Measurements from ENCODE around the gene CALR3.
"Not testable (repeated sequence)": the region's sequence is repeated elsewhere in the genome, so short reads cannot be mapped to it uniquely, and the experiment has no call there.

The CALR3 gene

DNA sequence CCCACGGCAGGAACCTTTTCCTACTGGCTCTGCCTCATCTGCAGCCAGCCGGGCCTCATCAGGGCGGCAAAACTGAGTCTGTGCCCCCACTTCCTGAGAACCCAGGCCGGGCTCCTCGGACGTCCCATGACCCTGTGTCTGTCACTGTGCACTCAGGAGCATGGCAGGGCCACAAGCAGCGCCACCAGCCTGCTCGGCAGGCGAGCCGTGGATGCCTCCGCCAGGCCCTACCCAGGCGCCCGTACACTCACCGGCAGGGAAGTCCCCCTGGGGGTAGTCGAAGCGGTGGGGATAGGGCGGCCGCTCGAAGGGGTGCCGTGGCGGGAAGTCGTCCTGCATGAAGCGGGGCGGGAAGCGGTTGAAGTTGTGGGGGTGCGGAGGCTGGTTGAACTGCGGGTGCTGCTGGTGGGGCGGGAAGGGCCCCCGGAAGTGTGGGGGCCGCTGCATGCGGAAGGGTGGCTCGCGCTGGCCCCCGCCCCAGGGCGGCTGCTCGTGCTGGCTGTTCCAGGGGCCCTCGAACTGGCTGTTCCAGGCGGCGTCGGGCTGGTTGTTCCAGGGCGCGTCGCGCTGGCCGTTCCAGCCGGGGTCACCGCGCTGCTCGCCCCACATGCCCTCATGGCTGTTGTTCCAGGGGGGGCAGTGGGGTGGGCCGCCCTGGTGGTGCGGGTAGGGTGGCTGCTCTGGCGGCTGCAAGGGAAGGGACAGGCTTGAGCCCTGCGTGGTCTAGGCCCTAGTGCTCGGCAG is 29.2 kb upstream of the CALR3 start:
- no peak for DNase-seq (ENCODE audit: low read depth in 2 of 2)

DNA sequence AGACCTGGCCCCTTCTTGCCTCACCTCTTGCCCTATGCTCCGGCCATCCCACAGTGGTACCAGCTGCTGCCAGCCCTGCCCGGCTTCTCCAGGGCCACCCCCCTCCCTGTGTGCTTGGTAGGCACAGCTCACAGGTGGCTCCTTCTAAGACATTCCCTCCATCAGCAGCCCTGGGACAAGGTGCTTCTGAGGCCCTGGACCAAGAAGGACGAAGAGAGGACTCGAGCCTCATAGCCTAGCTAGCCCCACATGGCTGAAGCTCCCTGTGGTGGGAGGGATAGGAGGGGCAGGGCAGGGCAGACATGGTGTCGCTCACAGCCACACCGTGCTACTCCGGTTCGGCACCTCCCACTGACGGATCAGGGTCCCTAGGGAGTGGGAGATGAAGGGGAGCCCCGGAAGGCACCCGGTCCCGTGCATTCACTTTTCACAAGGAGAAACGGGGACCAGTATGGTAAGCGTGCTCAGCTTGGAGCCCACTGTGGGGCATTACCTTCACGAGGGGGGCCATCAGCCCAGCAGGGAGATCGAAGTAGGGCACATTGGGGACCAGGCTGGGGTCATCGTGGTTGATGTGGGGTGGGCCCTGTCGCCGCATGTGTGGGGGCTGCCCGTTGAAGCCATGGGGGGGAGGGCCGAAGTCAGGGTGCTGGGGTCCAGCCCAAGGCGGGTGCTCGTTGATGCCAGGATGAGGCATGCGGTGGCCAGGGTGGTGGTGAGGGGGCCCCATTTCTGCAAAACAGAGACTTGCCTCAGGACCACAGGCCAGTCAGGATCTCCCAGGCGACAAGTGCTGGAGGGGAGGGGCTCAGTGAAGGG is 26.8 kb upstream of the CALR3 start:
- no peak for DNase-seq (ENCODE audit: low read depth in 2 of 2)

DNA sequence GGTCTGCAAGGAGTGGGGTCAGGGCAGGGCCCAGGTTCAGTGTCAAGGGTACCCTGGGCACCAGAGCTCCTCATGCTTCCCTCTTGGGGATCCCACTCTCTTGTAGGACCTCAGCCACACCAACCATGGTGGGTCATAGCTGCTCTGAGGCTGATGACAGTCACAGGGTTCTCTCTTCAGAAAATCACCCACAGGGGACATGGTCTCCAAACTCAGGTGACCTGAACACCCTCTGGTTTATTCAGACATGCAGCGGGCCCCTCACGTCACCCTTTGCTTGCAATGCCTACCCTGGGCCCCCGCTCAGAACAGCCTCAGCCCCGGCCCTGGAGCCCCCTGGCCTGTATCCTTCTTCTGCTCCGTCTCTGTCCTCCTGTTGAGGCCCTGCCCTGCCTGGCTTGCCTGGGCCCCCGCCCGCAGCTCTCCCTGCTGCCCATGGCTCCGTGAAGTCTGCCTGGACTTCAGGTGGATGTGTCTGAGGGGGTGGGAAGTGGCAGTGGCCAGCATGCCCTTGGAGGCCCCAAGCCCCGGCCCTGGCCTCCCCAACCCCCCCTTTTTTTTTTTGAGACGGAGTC is 25.8 kb upstream of the CALR3 start:
- no peak for DNase-seq (ENCODE audit: low read depth in 2 of 2)

DNA sequence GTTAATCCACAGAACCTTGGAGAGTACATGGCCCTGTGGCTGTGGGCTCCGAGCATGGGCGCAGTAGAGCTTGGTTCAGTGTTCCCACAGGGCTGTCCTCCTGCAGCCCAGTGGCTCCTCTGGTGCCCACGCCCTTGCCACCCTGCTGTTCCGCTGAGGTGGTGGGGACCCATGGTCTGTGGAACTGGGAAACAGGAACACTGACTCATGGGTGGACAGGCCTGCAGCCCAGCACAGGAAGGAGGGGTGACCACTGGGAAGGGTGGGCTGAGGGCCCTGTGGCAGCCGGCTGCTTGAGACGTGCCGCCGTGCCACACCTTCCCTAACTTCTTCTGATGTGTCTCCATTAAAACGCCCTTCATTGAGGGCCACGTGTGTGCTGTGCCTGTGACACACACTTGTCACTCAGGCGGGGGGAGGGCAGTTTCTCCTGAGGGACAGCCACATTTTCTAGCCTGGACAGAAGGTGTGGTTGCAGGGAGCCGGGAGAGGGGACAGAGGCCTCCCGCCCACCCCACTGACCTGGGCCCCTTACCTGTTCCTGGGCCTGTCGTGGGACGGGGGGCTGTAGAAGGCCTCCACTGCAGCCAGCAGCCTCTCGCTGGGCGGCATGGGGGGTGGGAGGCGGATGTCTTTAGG is 25.1 kb upstream of the CALR3 start:
- DNase-seq (ENCODE audit: low read depth in 2 of 2), result no peak

DNA sequence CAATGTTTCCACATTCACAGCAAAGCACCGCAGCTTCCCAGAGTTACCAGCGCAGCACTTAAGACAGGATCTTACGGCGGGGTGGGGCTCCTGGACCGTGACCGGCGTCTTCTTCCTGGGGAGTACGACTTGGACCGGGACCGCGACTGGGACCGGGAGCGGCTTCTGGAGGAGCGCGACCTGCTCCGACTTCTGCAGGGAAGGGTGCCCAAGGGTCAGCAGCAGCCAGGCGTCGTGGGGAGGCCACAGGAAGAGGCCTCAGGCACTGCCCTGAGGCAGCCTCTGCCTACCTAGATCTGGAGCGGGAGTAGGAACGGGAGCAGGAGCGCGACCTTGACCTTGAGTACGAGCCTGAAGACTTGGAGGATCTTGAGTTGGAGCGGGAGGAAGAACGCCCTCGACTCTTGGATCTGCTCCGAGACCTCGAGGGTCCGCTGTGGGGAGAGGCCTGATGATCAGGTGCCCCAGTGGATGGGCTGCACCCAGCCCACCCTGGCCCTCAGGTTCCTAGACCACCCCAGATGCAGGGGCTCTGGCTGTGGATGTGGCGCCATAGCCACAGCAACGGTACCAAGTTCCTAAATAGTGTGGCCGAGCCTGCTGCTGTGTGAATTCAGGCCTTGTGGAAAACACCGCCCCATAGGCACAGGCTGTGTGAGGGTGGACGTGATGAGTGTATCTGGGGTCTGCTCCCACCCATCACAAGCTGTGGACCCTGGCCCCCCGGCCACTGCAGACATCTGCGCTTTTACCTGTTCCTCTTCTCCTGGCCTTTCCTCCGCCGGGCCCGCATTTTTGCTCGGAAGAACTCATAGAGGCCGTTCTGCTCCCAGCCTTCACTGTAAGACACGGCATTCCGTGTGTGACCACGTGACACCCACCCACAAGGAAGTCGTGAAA is 24.4 kb upstream of the CALR3 start:
- DNase-seq (ENCODE audit: low read depth in 2 of 2), result no peak

DNA sequence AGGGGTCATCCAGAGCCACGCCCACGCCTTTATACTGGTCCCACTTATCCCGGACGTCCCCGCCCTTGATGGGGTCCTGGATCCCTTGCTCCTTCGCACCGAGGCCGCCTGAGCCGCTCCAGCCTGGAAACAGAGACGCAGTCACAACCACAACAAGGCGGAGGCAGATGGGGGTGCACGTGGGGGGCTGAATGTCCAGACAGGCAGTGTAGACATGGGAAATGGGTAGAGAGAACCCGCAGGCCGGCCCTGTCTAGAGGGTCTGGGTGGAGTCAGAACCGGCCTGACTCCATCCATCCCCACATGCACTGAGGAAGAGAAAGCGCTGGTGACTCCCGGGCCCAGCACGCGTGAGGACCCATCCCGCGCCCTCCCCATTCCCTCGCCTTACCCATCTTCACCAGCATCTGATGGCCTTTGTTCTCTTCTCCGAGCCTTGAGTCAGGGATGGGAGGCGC is 23.3 kb upstream of the CALR3 start:
- DNase-seq (ENCODE audit: low read depth in 2 of 2), result no peak

DNA sequence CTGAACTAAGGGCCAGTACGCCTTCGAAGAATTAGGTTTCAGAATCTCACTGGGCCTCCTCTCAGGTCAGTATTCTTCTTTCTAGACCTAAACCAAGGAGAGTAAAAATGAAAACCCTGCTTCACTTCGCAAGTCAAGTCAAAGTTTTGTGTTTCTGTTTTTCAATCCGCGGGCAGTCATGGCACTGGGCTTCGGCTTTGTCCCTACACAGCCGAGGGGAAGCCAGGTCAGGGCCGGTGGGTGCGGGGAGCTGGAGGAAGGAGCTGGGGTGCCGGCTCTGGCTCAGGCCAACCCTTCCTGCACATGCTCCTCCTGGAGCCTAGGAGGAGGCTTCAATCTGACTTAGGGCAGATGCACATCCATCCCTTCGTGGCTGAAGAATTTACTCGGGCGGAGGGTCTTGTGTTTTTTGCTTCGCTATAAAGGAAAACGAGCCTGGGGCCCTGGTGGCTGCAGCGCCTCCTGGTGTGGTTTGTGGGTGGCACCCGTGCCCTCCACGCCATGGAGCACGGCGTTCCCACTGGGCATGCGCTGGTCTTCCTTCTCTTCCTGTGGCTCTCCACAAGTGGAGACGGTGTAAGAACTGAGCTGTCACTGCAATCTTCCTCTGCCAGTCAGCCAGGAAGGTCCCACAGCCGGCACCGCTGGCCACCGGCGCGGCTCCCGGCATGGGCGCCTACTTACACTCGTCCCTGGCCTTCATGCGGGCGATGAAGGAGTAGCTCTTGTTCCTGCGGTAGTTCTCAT is 22.7 kb upstream of the CALR3 start:
- DNase-seq (ENCODE audit: low read depth in 2 of 2), result no peak

DNA sequence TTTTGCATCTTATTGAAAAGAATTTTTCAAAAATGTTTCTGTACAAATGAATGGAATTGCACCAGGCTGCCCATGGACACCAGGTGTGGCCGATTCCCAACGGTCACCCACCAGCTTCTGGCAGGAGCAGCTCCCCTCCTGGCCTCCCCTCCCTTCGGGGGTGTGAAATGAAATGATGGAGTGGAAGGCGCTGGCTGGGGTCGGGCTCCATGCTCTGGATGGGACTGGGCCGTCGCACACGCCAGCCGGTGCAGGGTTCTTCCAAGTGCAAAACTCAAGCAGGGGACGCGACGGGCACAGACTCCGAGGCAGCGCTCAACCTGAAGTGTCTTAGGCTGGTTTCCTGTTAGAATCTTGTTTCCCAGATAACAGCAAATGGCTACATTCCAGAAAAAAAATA is 22.1 kb upstream of the CALR3 start:
- no peak for DNase-seq (ENCODE audit: low read depth in 2 of 2)

DNA sequence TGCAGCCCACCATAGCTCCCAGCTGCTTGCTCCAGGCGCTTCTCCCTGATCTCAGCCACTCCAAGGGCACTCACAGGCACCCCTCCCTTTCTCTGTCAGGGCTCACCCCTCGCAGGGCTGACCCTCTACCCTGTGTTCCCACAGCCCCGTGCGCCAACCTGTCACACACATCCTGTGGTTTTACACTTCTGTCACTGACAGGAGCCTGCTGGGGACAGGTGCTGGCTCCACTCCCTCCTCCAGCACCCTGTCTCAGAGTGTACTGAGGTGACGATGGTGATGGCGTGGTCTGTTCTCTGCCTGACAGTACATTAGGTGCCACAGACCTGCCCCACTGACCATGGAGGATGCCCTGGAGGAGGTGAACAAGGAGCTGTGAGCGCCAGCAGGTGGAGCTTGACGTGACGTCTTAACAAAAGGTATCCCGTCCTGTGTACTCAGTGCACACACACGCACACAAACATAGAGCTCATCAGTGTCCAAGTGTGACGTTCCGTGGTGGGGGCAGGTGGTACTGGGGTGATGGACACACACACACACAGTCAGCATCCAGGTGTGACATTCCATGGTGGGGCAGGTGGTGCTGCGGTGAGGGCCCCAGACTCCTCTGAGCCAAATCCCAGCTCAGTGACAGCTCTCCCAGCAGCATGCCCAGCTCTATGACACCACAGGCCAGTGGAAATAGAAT is 21.1 kb upstream of the CALR3 start:
- DNase-seq (ENCODE audit: low read depth in 2 of 2), result no peak

DNA sequence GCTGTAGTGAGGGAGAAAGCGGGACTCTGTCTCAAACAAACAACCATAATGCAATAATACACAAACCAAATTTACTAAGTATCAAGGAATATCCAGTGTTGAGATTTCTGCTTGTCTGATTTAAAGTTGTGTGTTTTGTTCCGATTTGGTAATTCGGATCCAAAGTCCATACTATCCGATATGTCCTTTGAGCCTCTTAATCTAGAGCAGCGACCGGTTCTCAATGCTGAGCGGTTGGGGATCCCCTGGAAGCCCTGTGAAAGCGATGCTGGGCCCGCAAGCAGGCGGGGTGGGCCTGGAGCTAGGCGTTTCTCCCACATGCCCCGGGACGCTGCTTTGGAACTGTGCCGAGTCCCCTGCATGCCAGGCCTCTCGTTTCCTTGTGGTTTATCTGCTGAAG is 20.4 kb upstream of the CALR3 start:
- no peak for DNase-seq (ENCODE audit: low read depth in 2 of 2)

DNA sequence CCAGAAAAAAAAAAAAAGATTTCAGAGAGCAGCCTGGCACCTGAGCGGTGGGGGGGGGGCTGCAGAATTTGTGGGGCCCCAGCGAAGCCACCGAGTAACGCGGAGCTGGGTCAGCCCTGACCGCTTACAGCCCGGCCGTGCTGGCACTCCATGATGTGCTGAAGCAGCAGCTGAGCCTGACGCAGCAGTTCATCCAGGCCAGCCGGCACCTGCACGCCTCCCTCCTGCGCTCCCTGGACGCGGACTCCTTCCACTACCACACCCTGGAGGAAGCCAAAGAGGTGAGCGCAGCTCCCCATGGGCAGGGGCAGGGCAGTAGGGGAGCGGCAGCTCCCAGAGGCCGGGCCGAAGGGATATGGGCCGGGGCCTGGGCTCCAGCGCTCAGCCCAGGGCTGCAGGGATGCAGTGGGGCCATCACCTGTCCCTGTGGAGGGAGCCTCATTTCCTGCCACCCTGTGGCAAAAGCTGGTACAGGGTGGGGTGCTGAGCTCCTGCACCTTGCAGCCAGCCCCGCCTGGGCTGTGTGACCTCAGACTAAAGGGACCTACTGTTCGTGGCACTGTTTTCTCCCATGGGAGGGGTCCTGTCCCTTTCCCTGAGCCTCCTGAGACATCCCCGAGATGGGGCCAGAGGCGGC is 18.5 kb upstream of the CALR3 start:
- no peak for DNase-seq (ENCODE audit: low read depth in 2 of 2)

DNA sequence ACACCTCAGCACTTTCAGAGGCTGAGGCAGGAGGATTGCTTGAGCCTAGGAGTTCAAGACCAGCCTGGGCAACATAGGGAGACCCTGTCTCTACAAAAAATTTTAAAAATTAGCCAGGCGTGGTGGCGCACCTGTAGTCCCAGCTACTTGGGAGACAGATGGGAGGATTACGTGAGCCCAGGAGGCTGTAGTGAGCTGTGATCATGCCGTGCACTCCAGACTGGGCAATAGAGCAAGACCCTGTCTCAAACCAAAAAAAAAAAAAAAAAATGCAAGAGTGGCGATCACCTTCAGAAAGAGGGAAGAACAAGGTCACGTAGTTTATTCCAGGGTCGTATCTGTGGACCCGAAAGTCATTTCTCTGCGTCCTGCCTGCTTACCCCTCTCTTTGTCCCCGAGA is 16.6 kb upstream of the CALR3 start:
- not testable (repeated sequence) for DNase-seq (ENCODE audit: low read depth in 2 of 2)

DNA sequence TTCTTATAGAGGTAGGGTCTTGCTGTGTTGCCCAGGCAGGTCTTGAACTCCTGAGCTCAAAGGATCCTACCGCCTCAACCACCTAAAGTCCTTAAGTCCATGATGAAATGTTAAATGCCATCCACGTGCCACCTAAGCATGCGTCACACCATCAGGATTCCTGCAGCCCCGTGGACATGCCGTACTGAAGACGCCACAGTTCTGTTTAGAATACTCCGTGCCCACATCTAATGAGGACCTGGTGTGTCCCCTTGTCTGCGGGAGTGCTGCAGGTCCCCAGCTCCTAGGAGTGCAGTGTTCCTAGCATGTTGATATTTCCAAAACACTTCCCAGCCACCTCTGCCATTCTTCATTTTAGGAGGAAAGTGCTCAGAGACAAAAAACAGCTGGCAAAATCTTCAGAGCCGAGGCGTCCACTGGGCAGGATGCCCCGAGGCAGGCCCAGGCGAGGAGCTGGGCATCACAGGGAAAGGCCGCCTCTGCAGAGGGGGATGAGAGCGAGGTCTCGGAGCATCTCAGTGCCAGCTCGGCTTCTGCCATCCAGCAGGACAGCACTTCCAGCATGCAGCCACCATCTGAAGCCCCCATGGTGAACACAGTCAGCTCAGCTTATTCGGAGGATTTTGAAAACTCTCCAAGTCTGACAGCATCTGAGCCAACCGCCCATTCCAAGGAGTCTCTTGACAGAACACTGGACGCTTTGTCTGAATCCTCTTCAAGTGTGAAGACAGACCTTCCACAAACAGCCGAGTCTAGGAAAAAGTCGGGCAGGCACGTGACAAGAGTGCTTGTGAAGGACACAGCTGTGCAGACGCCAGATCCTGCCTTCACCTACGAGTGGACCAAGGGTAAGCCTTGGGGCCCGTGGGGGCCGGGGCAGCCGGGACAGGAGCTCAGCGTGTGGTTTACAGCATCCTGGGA is 13.4 kb upstream of the CALR3 start:
- no peak for DNase-seq (ENCODE audit: low read depth in 2 of 2)

DNA sequence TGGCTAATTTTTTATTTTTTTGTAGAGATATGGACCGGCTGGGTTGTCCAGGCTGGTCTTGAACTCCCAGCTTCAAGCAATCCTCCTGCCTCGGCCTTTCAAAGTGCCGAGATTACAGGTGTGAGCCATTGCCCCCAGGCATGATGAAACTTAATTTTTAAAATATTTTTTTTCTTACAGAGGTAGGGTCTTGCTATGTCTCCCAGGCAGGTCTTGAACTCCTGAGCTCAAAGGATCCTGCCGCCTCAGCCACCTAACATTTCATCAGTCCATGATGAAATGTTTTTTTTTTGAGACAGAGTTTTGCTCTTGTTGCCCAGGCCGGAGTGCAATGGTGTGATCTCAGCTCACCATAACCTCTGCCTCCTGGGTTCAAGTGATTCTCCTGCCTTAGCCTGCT is 12.6 kb upstream of the CALR3 start:
- no peak for DNase-seq (ENCODE audit: low read depth in 2 of 2)

DNA sequence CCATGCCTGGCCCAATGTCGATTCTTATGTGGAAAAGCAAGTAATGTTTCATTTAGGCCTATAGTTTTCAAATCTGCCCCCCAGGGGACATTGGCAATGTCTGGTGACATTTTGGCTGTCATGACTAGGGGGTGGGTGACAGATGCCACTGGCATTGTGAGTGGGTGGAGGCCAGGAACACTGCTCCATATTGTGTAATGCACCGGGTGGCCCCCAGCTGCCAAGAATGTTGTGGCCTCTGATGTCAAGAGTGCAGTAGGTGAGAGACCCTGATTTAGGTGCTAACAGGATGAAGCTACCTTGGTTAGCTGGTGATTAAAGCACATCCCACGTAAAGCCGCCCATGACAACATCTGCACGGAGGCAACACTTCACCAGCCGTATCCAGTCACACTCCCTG is 11.0 kb upstream of the CALR3 start:
- no peak for DNase-seq (ENCODE audit: low read depth in 2 of 2)

DNA sequence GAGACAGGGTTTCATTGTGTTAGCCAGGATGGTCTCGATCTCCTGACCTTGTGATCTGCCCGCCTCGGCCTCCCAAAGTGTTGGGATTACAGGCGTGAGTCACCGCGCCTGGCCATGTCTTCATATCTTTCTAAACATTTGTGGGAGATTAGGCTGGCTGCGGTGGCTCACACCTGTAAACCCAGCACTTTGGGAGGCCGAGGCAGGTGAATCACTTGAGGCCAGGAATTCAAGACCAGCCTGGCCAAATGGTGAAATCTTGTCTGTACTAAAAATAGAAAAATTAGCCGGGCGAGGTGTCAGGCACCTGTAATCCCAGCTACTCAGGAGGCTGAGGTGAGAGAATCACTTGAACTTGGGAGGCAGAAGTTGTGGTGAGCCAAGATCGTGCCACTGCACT is 10.2 kb upstream of the CALR3 start:
- DNase-seq (ENCODE audit: low read depth in 2 of 2), result not testable (repeated sequence)

DNA sequence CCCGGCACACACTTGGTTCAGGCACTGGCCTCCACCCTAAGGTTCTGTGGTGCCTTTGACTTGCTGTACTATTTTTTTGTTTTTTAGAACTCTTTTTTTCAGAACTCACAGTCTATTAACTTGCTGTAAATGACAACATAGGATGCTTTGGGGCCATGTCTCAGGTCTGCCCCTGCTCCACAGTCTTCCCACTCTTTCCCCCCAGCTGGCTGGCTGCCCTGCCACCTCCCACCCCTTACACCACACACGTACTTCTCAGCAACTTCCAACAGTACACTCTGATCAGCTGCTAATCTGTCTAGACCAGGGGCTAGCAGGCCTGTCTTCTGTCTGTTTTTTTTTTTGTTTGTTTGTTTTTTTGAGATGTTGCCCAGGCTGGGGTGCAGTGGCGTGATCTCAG is 8.3 kb upstream of the CALR3 start:
- no peak for DNase-seq (ENCODE audit: low read depth in 2 of 2)

DNA sequence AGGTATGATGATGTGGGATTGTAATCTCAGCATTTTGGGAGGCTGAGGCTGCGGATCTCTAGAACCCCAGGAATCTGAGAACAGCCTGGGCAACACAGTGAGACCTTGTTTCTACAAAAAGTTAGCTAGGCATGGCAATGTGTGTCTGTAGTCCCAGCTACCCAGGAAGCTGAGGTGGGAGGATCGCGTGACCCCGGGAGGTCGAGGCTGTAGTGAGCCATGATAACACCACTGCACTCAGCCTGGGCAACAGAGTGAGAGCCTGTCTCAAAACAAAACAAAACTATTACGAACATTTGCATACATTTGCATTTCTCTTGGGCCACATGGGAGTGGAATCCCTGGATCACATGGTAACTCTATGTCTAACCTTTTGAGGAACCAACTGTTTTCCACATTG is 1.9 kb upstream of the CALR3 start:
- no peak for DNase-seq (ENCODE audit: low read depth in 2 of 2)

DNA sequence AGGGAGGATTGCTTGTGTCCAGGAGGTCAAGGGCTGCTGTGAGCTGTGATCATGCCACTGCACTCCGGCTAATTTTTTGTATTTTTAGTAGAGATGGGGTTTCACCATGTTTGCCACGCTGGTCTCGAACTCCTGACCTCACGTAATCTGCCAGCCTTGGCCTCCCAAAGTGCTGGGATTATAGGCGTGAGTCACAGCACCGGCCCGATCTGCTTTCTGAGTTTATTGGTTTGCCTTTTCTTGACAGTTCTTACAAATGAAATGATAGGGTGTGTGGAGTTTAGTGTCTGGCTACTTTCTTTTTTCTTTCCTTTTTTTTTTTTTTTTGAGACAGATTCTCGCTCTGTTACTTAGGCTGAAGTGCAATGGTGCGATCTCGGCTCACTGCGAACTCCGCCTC is 1.1 kb upstream of the CALR3 start:
- DNase-seq (ENCODE audit: low read depth in 2 of 2), result no peak

Measured in stimulated activated CD8-positive, alpha-beta memory T cell treated with anti-CD3 and anti-CD28 coated beads, Interleukin-2, amount 100 ng/mL, for 1 hour (primary cell).